ENCODE data around the gene WBP2NL. TPM values are rescaled to one million over a fixed set of nuclear protein-coding genes. Genes with fewer than 3 reads are reported as not detected.

Gene WBP2NL
- total RNA-seq, 1 experiment from 2014 or later: 1.0 TPM

- BruUV-seq (replicated peaks): no TSS peak
These were observed 69.2 kb downstream of the WBP2NL start for GRCh38 chr22:42067671-42068251.

GRCh38 chr22:42068291-42068690, 69.7 kb downstream of the WBP2NL start:
- no peak for DNase-seq
- peaks cover 15% of the 10 kb centered on the region for H3K4me1 ChIP-seq
- Mint-ChIP-seq H3K27me3 (ENCODE audit: insufficient read depth, unreplicated experiment) (no peaks in the 10 kb centered on the region), H3K9me3 (ENCODE audit: unreplicated experiment) (no peaks in the 10 kb centered on the region), H3K27ac (ENCODE audit: unreplicated experiment) (no peak overlapping the region), H3K4me3 (ENCODE audit: unreplicated experiment) (no peak overlapping the region), H3K36me3 (ENCODE audit: insufficient read depth, unreplicated experiment) (peaks cover 7% of the 10 kb centered on the region), H3K4me1 (ENCODE audit: low read depth, unreplicated experiment) (no peaks in the 10 kb centered on the region)
- TF ChIP-seq CTCF (IDR thresholded peaks at IDR 0.05; ENCODE audit: insufficient read depth in 1 of 2, low read depth in 1 of 2, low read length in 1 of 2, severe bottlenecking in 1 of 2, unreplicated experiment in 1 of 2): no peak
- no TSS peak for BruUV-seq (replicated peaks)
- ChIA-PET CTCF (no interaction called here), POLR2A (no interaction called here)
- no peaks in the 10 kb centered on the region; the same call in 1 of the 2 replicates for H3K36me3 ChIP-seq (ENCODE audit: control insufficient read depth, insufficient read depth, low read length)
- no peaks in the 10 kb centered on the region for H3K9me3 ChIP-seq
- H3K27me3 ChIP-seq (replicated peaks; ENCODE audit: control insufficient read depth, insufficient read depth, low read length): no peaks in the 10 kb centered on the region
- intact Hi-C loops (cut with micrococcal nuclease; ENCODE audit: unreplicated experiment): no loop called here
- H3K4me3 ChIP-seq (ENCODE audit: low read depth, low read length): no peak overlapping the region

More at GRCh38 chr22:42067671-42068251, 69.2 kb downstream of the WBP2NL start:
- no peaks in the 10 kb centered on the region for H3K4me1 Mint-ChIP-seq (ENCODE audit: low read depth, unreplicated experiment)
- no peaks in the 10 kb centered on the region for H3K9me3 ChIP-seq
- H3K27ac Mint-ChIP-seq (ENCODE audit: unreplicated experiment): peak overlapping the region; percentile 9
- H3K36me3 ChIP-seq (ENCODE audit: control insufficient read depth, insufficient read depth, low read length): no peaks in the 10 kb centered on the region; the same call in 1 of the 2 replicates
- ChIA-PET POLR2A (no interaction called here), CTCF (no interaction called here)
- H3K4me3 Mint-ChIP-seq (ENCODE audit: unreplicated experiment): no peak overlapping the region
- H3K9me3 Mint-ChIP-seq (ENCODE audit: unreplicated experiment): no peaks in the 10 kb centered on the region
- no peak for DNase-seq
- peaks cover 11% of the 10 kb centered on the region for H3K4me1 ChIP-seq
- TF ChIP-seq CTCF (IDR thresholded peaks at IDR 0.05; ENCODE audit: insufficient read depth in 1 of 2, low read depth in 1 of 2, low read length in 1 of 2, severe bottlenecking in 1 of 2, unreplicated experiment in 1 of 2): no peak
- H3K27me3 Mint-ChIP-seq (ENCODE audit: insufficient read depth, unreplicated experiment): no peaks in the 10 kb centered on the region
- peaks cover 12% of the 10 kb centered on the region for H3K36me3 Mint-ChIP-seq (ENCODE audit: insufficient read depth, unreplicated experiment)
- intact Hi-C loops (cut with micrococcal nuclease; ENCODE audit: unreplicated experiment): no loop called here
- no peak overlapping the region for H3K4me3 ChIP-seq (ENCODE audit: low read depth, low read length)
- H3K27me3 ChIP-seq (replicated peaks; ENCODE audit: control insufficient read depth, insufficient read depth, low read length): no peaks in the 10 kb centered on the region

GRCh38 chr22:42069801-42070516, 71.4 kb downstream of the WBP2NL start:
- CTCF ChIA-PET: interaction anchor here (1.5 kb wide), 1 partner anchor 123 kb away, joined by 4 read pairs; the partner anchor contains the start of gene CENPM
- Mint-ChIP-seq H3K36me3 (ENCODE audit: insufficient read depth, unreplicated experiment) (peaks cover 6% of the 10 kb centered on the region), H3K27ac (ENCODE audit: unreplicated experiment) (peak overlapping the region; percentile 89), H3K4me3 (ENCODE audit: unreplicated experiment) (peak overlapping the region; percentile 92), H3K4me1 (ENCODE audit: low read depth, unreplicated experiment) (peaks cover 3% of the 10 kb centered on the region), H3K9me3 (ENCODE audit: unreplicated experiment) (no peaks in the 10 kb centered on the region), H3K27me3 (ENCODE audit: insufficient read depth, unreplicated experiment) (no peaks in the 10 kb centered on the region)
- no peak for DNase-seq
- no peaks in the 10 kb centered on the region for H3K27me3 ChIP-seq (replicated peaks; ENCODE audit: control insufficient read depth, insufficient read depth, low read length)
- H3K4me3 ChIP-seq (ENCODE audit: low read depth, low read length): peak overlapping the region; percentile 70
- H3K36me3 ChIP-seq (ENCODE audit: control insufficient read depth, insufficient read depth, low read length): no peaks in the 10 kb centered on the region; the same call in 1 of the 2 replicates
- TSS peak; percentile 74 for BruUV-seq (replicated peaks)
- intact Hi-C loops (cut with micrococcal nuclease; ENCODE audit: unreplicated experiment): loop anchor here (1.0 to 10.0 kb wide), 6 partner anchors 9 to 545 kb away; partner anchors contain the start of genes CENPM, PMM1, POLDIP3 and SEPTIN3
- POLR2A ChIA-PET: interaction anchor here (0.6 to 1.5 kb wide), 2 partner anchors 10 to 18 kb away, joined by 6 to 8 read pairs; partner anchors contain the start of gene SMDT1
- H3K4me1 ChIP-seq: peaks cover 25% of the 10 kb centered on the region
- TF ChIP-seq CTCF (IDR thresholded peaks at IDR 0.05; ENCODE audit: insufficient read depth in 1 of 2, low read depth in 1 of 2, low read length in 1 of 2, severe bottlenecking in 1 of 2, unreplicated experiment in 1 of 2): no peak
- no peaks in the 10 kb centered on the region for H3K9me3 ChIP-seq

Measured in Caco-2 (cell line).